Measurements from ENCODE around the gene PPARA.

The PPARA gene

GRCh38 chr22:46280999-46281623, 130.8 kb downstream of the PPARA start:
- no peak for DNase-seq

- DNase-seq: no peak
Observed at GRCh38 chr22:46281866-46282678, 131.7 kb downstream of the PPARA start.

GRCh38 chr22:46286006-46286405, 135.7 kb downstream of the PPARA start:
- DNase-seq: no peak

- DNase-seq: no peak
Observed at GRCh38 chr22:46286941-46287872, 136.9 kb downstream of the PPARA start.

GRCh38 chr22:46287873-46288751, 137.8 kb downstream of the PPARA start:
- no peak for DNase-seq

GRCh38 chr22:46288846-46289243, 138.5 kb downstream of the PPARA start:
- DNase-seq: no peak

- DNase-seq: no peak
Observed at GRCh38 chr22:46289244-46289891, 139.0 kb downstream of the PPARA start.

- no peak for DNase-seq
Observed at GRCh38 chr22:46290121-46290842, 140.0 kb downstream of the PPARA start.

GRCh38 chr22:46290843-46291785, 140.8 kb downstream of the PPARA start:
- no peak for DNase-seq

GRCh38 chr22:46292173-46292572, 141.8 kb downstream of the PPARA start:
- DNase-seq: no peak

GRCh38 chr22:46292732-46293131, 142.4 kb downstream of the PPARA start:
- no peak for DNase-seq
